ENCODE data around the gene EGLN3. TPM values are rescaled to one million over a fixed set of nuclear protein-coding genes. Genes with fewer than 3 reads are reported as not detected.

Gene EGLN3
- total and polyA plus RNA-seq, 4 donors: 1.3 to 2.3 (median 1.5) TPM

DNA sequence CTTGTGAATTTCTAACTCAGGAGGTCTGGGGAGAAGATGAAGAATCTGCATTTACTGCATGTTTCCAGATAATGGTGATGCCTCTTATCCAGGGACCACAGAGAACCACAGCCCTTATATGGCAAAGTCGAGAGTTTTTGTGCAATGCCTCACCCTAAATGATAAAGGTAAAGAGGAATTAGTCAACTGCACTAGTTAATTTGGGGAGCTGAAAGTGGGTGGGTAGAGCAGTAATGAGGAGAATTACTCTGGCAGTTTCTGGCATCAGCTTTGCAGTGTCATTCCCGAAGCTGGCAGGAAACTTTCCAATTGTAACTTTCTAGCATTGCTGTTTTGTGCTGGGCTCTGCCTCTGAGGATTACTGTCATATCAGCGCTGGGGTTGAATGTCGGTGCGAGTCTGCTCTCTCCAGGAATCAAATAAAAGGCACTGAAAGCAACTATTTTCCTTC, 10.3 kb downstream of the EGLN3 start (continued):
- TF ChIP-seq, protein P1, sequence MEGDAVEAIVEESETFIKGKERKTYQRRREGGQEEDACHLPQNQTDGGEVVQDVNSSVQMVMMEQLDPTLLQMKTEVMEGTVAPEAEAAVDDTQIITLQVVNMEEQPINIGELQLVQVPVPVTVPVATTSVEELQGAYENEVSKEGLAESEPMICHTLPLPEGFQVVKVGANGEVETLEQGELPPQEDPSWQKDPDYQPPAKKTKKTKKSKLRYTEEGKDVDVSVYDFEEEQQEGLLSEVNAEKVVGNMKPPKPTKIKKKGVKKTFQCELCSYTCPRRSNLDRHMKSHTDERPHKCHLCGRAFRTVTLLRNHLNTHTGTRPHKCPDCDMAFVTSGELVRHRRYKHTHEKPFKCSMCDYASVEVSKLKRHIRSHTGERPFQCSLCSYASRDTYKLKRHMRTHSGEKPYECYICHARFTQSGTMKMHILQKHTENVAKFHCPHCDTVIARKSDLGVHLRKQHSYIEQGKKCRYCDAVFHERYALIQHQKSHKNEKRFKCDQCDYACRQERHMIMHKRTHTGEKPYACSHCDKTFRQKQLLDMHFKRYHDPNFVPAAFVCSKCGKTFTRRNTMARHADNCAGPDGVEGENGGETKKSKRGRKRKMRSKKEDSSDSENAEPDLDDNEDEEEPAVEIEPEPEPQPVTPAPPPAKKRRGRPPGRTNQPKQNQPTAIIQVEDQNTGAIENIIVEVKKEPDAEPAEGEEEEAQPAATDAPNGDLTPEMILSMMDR (IDR thresholded peaks at IDR 0.05; ENCODE audit: low read depth, low read length, missing input control): no peak
- no peak for TF ChIP-seq YY1 (IDR thresholded peaks at IDR 0.05)

DNA sequence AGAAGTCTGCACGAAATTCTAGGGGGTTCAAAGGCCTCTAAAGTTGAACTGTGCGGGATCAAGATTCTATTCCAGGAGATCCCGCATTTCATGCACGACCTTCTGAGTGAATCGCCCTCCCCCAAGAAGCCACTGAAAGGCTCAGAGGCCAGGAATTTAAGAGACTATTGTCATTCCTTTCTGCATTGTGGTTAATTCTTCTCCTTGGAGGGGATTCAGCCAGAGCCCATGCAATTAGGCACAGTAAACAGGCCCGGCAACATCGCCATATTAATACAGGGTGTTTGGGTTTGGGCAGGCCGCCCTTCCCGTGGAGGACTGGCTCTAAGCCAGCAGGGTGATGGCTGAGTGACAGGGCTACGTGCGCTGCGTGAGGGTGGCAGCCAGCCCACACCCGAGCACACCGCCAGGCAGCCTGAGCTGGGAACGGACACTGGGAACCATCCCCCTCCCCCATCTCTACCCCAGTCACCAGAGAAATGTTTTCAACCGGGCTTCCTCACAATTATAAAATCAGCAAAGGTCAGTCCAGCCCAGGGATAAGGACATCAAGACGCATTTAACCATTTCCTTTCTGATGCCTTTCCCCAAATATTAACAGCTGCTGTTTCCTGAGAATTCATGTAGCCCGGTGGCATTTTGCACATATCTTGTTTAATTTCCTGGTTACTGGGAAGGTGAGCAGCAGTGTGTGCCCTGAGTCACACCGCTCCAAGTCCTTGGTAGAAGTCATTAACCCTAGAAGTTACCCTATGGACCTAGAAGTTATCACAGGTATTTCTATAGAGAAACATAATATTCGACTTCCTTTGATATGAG, 12.5 kb downstream of the EGLN3 start:
- WGBS: 32% methylated on average over 20 of the region's 20 CpGs
- Histone ChIP-seq H3K4me1 (ENCODE audit: control insufficient read depth in 4 of 4, insufficient read depth in 4 of 4, low read length in 3 of 4) (no peaks in the 10 kb centered on the region), H3K9ac (ENCODE audit: low read depth in 1 of 2, low read length in 2 of 2) (no peak overlapping the region), H3K27me3 (ENCODE audit: control insufficient read depth in 4 of 4, insufficient read depth in 4 of 4, low read length in 3 of 4) (no peaks in the 10 kb centered on the region), H3K27ac (ENCODE audit: low read depth in 1 of 2, low read length in 2 of 2) (no peak overlapping the region), H3K4me3 (ENCODE audit: low read depth in 1 of 3, low read length in 3 of 3) (no peak overlapping the region), H3K9me3 (ENCODE audit: control insufficient read depth in 4 of 4, low read length in 3 of 4) (no peaks in the 10 kb centered on the region), H3K36me3 (ENCODE audit: control insufficient read depth in 4 of 4, insufficient read depth in 3 of 4, low read depth in 1 of 4, low read length in 3 of 4) (no peaks in the 10 kb centered on the region)
- TF ChIP-seq RAD21 (IDR thresholded peaks at IDR 0.05) (peak in 1 of 2 donors; percentile 11), SP1 (IDR thresholded peaks at IDR 0.05) (peak; percentile 14), TAF1 (conservative IDR thresholded peaks at IDR 0.05) (no peak), NR2F2 (IDR thresholded peaks at IDR 0.05) (peak; percentile 49), FOXA2 (IDR thresholded peaks at IDR 0.05) (no peak)
- TF ChIP-seq, protein P2, sequence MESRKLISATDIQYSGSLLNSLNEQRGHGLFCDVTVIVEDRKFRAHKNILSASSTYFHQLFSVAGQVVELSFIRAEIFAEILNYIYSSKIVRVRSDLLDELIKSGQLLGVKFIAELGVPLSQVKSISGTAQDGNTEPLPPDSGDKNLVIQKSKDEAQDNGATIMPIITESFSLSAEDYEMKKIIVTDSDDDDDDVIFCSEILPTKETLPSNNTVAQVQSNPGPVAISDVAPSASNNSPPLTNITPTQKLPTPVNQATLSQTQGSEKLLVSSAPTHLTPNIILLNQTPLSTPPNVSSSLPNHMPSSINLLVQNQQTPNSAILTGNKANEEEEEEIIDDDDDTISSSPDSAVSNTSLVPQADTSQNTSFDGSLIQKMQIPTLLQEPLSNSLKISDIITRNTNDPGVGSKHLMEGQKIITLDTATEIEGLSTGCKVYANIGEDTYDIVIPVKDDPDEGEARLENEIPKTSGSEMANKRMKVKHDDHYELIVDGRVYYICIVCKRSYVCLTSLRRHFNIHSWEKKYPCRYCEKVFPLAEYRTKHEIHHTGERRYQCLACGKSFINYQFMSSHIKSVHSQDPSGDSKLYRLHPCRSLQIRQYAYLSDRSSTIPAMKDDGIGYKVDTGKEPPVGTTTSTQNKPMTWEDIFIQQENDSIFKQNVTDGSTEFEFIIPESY (IDR thresholded peaks at IDR 0.05): no peak
- peak; percentile 88 for DNase-seq (ENCODE audit: low spot score)

DNA sequence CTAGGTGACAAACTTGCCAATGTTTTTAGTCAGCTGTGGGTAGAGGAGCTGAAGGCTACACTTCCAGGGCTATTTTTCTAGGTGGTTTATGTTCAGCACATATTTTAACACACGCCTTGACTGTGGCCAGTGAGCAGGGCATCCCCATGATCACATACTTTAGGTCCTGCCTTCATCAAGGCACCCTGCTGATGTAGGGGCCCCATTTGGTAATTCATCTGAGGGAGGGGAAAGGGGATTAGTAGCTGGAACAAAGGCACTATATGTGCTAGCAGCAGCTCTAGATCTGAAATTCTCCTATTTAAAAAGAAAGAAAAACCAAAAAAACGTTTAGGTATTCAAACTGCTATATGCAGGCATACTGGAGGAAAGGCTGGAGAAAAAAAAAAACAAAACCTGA, 14.5 kb downstream of the EGLN3 start:
- no peak overlapping the region for H3K27ac ChIP-seq (ENCODE audit: low read depth in 1 of 2, low read length in 2 of 2)
- H3K36me3 ChIP-seq (ENCODE audit: control insufficient read depth in 4 of 4, insufficient read depth in 3 of 4, low read depth in 1 of 4, low read length in 3 of 4): no peaks in the 10 kb centered on the region
- H3K4me3 ChIP-seq (ENCODE audit: low read depth in 1 of 3, low read length in 3 of 3): no peak overlapping the region
- H3K9ac ChIP-seq (ENCODE audit: low read depth in 1 of 2, low read length in 2 of 2): no peak overlapping the region
- no peaks in the 10 kb centered on the region for H3K4me1 ChIP-seq (ENCODE audit: control insufficient read depth in 4 of 4, insufficient read depth in 4 of 4, low read length in 3 of 4)
- 68% methylated on average over 2 of the region's 2 CpGs for WGBS
- no peak for DNase-seq (ENCODE audit: low spot score)
- no peaks in the 10 kb centered on the region for H3K9me3 ChIP-seq (ENCODE audit: control insufficient read depth in 4 of 4, low read length in 3 of 4)
- TF ChIP-seq, protein P3, sequence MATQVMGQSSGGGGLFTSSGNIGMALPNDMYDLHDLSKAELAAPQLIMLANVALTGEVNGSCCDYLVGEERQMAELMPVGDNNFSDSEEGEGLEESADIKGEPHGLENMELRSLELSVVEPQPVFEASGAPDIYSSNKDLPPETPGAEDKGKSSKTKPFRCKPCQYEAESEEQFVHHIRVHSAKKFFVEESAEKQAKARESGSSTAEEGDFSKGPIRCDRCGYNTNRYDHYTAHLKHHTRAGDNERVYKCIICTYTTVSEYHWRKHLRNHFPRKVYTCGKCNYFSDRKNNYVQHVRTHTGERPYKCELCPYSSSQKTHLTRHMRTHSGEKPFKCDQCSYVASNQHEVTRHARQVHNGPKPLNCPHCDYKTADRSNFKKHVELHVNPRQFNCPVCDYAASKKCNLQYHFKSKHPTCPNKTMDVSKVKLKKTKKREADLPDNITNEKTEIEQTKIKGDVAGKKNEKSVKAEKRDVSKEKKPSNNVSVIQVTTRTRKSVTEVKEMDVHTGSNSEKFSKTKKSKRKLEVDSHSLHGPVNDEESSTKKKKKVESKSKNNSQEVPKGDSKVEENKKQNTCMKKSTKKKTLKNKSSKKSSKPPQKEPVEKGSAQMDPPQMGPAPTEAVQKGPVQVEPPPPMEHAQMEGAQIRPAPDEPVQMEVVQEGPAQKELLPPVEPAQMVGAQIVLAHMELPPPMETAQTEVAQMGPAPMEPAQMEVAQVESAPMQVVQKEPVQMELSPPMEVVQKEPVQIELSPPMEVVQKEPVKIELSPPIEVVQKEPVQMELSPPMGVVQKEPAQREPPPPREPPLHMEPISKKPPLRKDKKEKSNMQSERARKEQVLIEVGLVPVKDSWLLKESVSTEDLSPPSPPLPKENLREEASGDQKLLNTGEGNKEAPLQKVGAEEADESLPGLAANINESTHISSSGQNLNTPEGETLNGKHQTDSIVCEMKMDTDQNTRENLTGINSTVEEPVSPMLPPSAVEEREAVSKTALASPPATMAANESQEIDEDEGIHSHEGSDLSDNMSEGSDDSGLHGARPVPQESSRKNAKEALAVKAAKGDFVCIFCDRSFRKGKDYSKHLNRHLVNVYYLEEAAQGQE (IDR thresholded peaks at IDR 0.05): no peak
- TF ChIP-seq, protein P2 (IDR thresholded peaks at IDR 0.05): no peak
- TF ChIP-seq, protein P4, sequence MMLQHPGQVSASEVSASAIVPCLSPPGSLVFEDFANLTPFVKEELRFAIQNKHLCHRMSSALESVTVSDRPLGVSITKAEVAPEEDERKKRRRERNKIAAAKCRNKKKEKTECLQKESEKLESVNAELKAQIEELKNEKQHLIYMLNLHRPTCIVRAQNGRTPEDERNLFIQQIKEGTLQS (IDR thresholded peaks at IDR 0.05): no peak
- TF ChIP-seq FOXA2 (IDR thresholded peaks at IDR 0.05) (no peak), HNF4G (IDR thresholded peaks at IDR 0.05) (no peak), SP1 (IDR thresholded peaks at IDR 0.05) (no peak), JUND (IDR thresholded peaks at IDR 0.05) (no peak)
- TF ChIP-seq, protein P5, sequence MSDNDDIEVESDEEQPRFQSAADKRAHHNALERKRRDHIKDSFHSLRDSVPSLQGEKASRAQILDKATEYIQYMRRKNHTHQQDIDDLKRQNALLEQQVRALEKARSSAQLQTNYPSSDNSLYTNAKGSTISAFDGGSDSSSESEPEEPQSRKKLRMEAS (IDR thresholded peaks at IDR 0.05): no peak
- TF ChIP-seq, protein P1 (IDR thresholded peaks at IDR 0.05; ENCODE audit: low read depth, low read length, missing input control): no peak
- H3K27me3 ChIP-seq (ENCODE audit: control insufficient read depth in 4 of 4, insufficient read depth in 4 of 4, low read length in 3 of 4): peaks cover 0 to 3% (median 0%) of the 10 kb centered on the region in 4 donors

Data from liver (tissue), 9 donors.